HCT116 (cell line): ENCODE data around the gene CAV2. TPM values are rescaled to one million over a fixed set of nuclear protein-coding genes. Genes with fewer than 3 reads are reported as not detected.

ENCODE experiments used
- ATAC-seq: fragments of 200-7000 bp; cut with Tn5 transposase; 2 replicates; pipeline ENCODE4 v1.9.1; 2020; ENCODE audit warnings: mild to moderate bottlenecking, moderate library complexity
- BruUV-seq: library from RNA; stranded (reverse); fragments of 400-500 nt; replicated peaks from 2 replicates; lab custom pipeline; 2021; lab: Mats Ljungman, UMichigan
- CTCF ChIA-PET: fragments of 300-600 bp; sonication (Branson Sonifier 250); formaldehyde crosslinking; loops from one replicate; lab custom pipeline; 2021; ENCODE audit warnings: antibody characterized with exemption; lab: Charles Lee
- POLR2A ChIA-PET: fragments of 300-600, 350-600 bp; sonication (Branson Sonifier 250); formaldehyde crosslinking; loops from one replicate; lab custom pipeline; 2021; ENCODE audit warnings: antibody characterized with exemption; lab: Charles Lee
- RAD21 ChIA-PET, 2 experiments: fragments of 300-600 bp; sonication (Branson Sonifier 250); formaldehyde crosslinking; loops; one replicate each; lab custom pipeline; 2023; ENCODE audit warnings: low total read pairs in 2 of 2; ENCODE audit not compliant: uncharacterized antibody in 2 of 2, unreplicated experiment in 2 of 2, low non-redundant PET in 1 of 2; lab: Charles Lee
- DNase-seq: peaks from one replicate; pipeline ENCODE4 v3.0.0-alpha.2; 2010; ENCODE audit warnings: low read depth, low spot score
- H2AFZ ChIP-seq: fragments of 200-600 bp; shearing (Covaris generic), sonication (generic); 2 replicates; pipeline ENCODE4 v1.6.1; 2017; ENCODE audit warnings: low read depth, mixed run types, mixed read lengths, antibody characterized with exemption, low read length; ENCODE audit not compliant: poor library complexity, severe bottlenecking
- H3K27ac ChIP-seq: 2 replicates; pipeline ENCODE4 v1.5.1; 2012; ENCODE audit warnings: low read depth, low read length
- H3K27me3 ChIP-seq: fragments of 200-600 bp; sonication (generic); 2 replicates; pipeline ENCODE4 v1.6.1; 2016; ENCODE audit warnings: mixed run types, low read length, mixed read lengths; ENCODE audit not compliant: insufficient read depth
- H3K36me3 ChIP-seq, 2 experiments: fragments of 200-500 bp in 1 of 2; fragments of 200-600 bp in 1 of 2; sonication (Bioruptor generic) in 1 of 2; sonication (generic) in 1 of 2; 2 replicates each; pipeline versions ENCODE4 v1.5.1 to v1.6.1; 2014 to 2016; ENCODE audit warnings: low read length in 2 of 2, inconsistent platforms in 1 of 2, mixed read lengths in 1 of 2, mixed run types in 1 of 2; ENCODE audit not compliant: insufficient read depth in 2 of 2, control insufficient read depth in 1 of 2
- H3K4me1 ChIP-seq, 2 experiments: fragments of 200-600 bp in 1 of 2; sonication (generic) in 1 of 2; 2 replicates each; pipeline versions ENCODE4 v1.5.1 to v1.6.1; 2012 to 2017; ENCODE audit warnings: low read length in 2 of 2, inconsistent platforms in 1 of 2, mild to moderate bottlenecking in 1 of 2, mixed read lengths in 1 of 2, mixed run types in 1 of 2, moderate library complexity in 1 of 2; ENCODE audit not compliant: insufficient read depth in 2 of 2, control insufficient read depth in 1 of 2
- H3K4me2 ChIP-seq: fragments of 200-600 bp; sonication (generic); 2 replicates; pipeline ENCODE4 v1.6.1; 2017; ENCODE audit warnings: mixed run types, low read length, mixed read lengths
- H3K4me3 ChIP-seq, 2 experiments: fragments of 200-600 bp in 1 of 2; sonication (generic) in 1 of 2; replicated peaks in 1 of 2; 2 replicates each; pipeline ENCODE4 v1.5.1; 2011 to 2016; ENCODE audit warnings: low read length in 2 of 2, control low read depth in 1 of 2, low read depth in 1 of 2, mild to moderate bottlenecking in 1 of 2, mixed read lengths in 1 of 2, mixed run types in 1 of 2
- H3K79me2 ChIP-seq: fragments of 200-600 bp; sonication (generic); 2 replicates; pipeline ENCODE4 v1.6.1; 2017; ENCODE audit warnings: mild to moderate bottlenecking, mixed run types, low read length, moderate library complexity, mixed read lengths; ENCODE audit not compliant: insufficient read depth
- H3K9ac ChIP-seq: fragments of 200-600 bp; sonication (generic); 2 replicates; pipeline ENCODE4 v1.6.1; 2016; ENCODE audit warnings: low read length, mixed read lengths
- H3K9me2 ChIP-seq: fragments of 200-600 bp; sonication (generic), shearing (Covaris generic); 2 replicates; pipeline ENCODE4 v1.6.1; 2017; ENCODE audit warnings: mixed run types, mild to moderate bottlenecking, moderate library complexity; ENCODE audit not compliant: insufficient read depth
- H3K9me3 ChIP-seq, 2 experiments: fragments of 200-500 bp in 1 of 2; fragments of 200-600 bp in 1 of 2; sonication (Bioruptor generic) in 1 of 2; sonication (generic) in 1 of 2; 2 replicates each; pipeline ENCODE4 v1.6.1; 2014 to 2017; ENCODE audit warnings: low read length in 2 of 2, mixed read lengths in 2 of 2, inconsistent platforms in 1 of 2, low read depth in 1 of 2, mild to moderate bottlenecking in 1 of 2, mixed run types in 1 of 2, moderate library complexity in 1 of 2; ENCODE audit not compliant: control insufficient read depth in 1 of 2, insufficient read depth in 1 of 2
- H4K20me1 ChIP-seq: fragments of 200-600 bp; sonication (generic), shearing (Covaris generic); 2 replicates; pipeline ENCODE4 v1.6.1; 2017; ENCODE audit warnings: mixed run types, mild to moderate bottlenecking, moderate library complexity; ENCODE audit not compliant: insufficient read depth
- ELF1 ChIP-seq: IDR thresholded peaks from 2 replicates; pipeline ENCODE4 v1.6.1; 2012; ENCODE audit warnings: low read depth, borderline replicate concordance
- EZH2 ChIP-seq: fragments of 200-600 bp; sonication (generic); IDR thresholded peaks from 2 replicates; pipeline ENCODE4 v1.6.1; 2017; ENCODE audit warnings: antibody characterized with exemption, mixed run types
- FOSL1 ChIP-seq: IDR thresholded peaks from 2 replicates; pipeline ENCODE4 v1.6.1; 2012; ENCODE audit warnings: low read depth
- JUND ChIP-seq: IDR thresholded peaks from 2 replicates; pipeline ENCODE4 v1.6.1; 2012
- POLR2A ChIP-seq: IDR thresholded peaks from 2 replicates; pipeline ENCODE4 v1.7.0; 2011; ENCODE audit warnings: borderline replicate concordance; ENCODE audit not compliant: insufficient read depth, insufficient read length; ENCODE audit errors: extremely low read depth
- POLR2AphosphoS5 ChIP-seq: IDR thresholded peaks from 2 replicates; pipeline ENCODE4 v1.6.1; 2011; ENCODE audit warnings: mild to moderate bottlenecking, low read depth, low read length, moderate library complexity
- REST ChIP-seq: IDR thresholded peaks from 2 replicates; pipeline ENCODE4 v1.6.1; 2012; ENCODE audit warnings: low read depth
- SP1 ChIP-seq: IDR thresholded peaks from 2 replicates; pipeline ENCODE4 v1.6.1; 2012; ENCODE audit warnings: low read depth
- SRF ChIP-seq: IDR thresholded peaks from 2 replicates; pipeline ENCODE4 v1.6.1; 2012; ENCODE audit warnings: low read depth
- TCF7L2 ChIP-seq: IDR thresholded peaks from 2 replicates; pipeline ENCODE4 v1.7.0; 2011; ENCODE audit warnings: borderline replicate concordance, inconsistent platforms; ENCODE audit not compliant: insufficient read depth, insufficient read length; ENCODE audit errors: extremely low read depth
- ZFX ChIP-seq: fragments of 450-650 bp; IDR thresholded peaks from 2 replicates; pipeline ENCODE4 v1.6.1; 2017
- intact Hi-C: fragments of 100-400 bp; cut with micrococcal nuclease; formaldehyde crosslinking; loops from 2 replicates; pipeline ENCODE4 v1.10.0; 2022
- total RNA-seq: library from RNA; stranded (reverse); gene quantifications from one replicate; pipeline ENCODE4 v1.2.1, GENCODE V29; 2021; ENCODE audit not compliant: unreplicated experiment

Gene CAV2
- total RNA-seq, 1 experiment from 2014 or later, result 157 TPM

DNA sequence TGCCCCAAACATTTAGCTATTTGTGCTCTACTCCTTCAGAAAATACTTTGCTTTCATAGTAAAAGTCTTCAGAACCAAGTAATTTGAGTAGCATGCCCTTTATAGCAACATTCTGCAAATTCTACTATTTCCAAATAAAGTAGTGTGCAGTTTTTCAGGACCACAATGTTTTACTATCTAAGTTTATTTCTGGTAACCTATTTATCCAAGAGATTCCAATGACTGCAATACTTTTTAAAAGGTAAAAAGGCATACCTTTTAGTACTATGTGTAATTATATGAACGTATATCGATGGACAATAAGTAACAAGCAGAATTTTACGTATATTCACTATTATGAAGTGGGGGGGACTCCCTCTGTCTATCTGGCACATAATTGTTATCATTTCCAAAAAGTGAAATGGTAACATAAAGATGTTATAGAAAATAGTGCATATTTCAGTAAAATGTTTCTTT lies 6.9 kb upstream of the CAV2 start (continued):
- TF ChIP-seq REST, result no peak
- no peak for TF ChIP-seq EZH2
- TF ChIP-seq JUND, result no peak
- no peak for TF ChIP-seq FOSL1

DNA sequence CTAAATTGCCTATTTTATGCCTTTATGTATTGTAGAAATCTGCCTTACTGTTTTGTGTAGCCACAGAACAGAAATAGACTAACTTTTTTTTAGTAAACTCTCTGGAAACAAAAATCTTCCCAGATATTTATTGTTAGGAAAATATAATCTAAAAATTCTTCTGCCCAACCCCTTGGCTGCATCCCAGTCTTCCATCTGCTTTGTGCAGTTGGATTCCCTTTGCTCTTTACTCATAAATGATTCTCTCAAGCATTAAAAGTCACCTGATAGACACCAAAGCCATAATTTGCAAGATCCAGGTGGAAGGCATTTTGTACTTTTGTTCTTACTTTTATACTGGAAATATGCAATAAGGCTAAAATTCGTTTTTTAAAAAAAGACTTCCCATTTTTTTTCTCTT lies 6.1 kb upstream of the CAV2 start:
- no peak overlapping the region for H2AFZ ChIP-seq
- ChIA-PET CTCF (no interaction called here), RAD21 (no interaction called here), POLR2A (no interaction called here)
- TF ChIP-seq FOSL1 (no peak), SP1 (no peak), ELF1 (no peak), POLR2A (no peak), ZFX (no peak), SRF (no peak), TCF7L2 (no peak), POLR2AphosphoS5 (no peak)
- DNase-seq (no peak), ATAC-seq (no peak)
- no peak overlapping the region for H3K27ac ChIP-seq
- no peak overlapping the region for H3K4me2 ChIP-seq
- H3K4me1 ChIP-seq, result peaks cover 14 to 36% of the 10 kb centered on the region in 2 experiments; a peak in 3 of 4 replicates
- no peak overlapping the region for H3K4me3 ChIP-seq
- no TSS peak for BruUV-seq
- H3K36me3 ChIP-seq, result no peaks in the 10 kb centered on the region
- H4K20me1 ChIP-seq, result no peaks in the 10 kb centered on the region
- H3K79me2 ChIP-seq, result no peaks in the 10 kb centered on the region; the same call in none of the 2 replicates
- H3K9me3 ChIP-seq, result peaks cover 0 to 7% of the 10 kb centered on the region in 2 experiments; a peak in 1 of 4 replicates
- intact Hi-C loops, result no loop called here
- no peak overlapping the region for H3K9ac ChIP-seq
- H3K9me2 ChIP-seq, result no peaks in the 10 kb centered on the region
- H3K27me3 ChIP-seq, result no peaks in the 10 kb centered on the region
